Stimulated activated CD4-positive, alpha-beta T cell treated with anti-CD3 and anti-CD28 coated beads, Interleukin-1b, Interleukin-23, amount 100 ng/mL, for 4 hours (primary cell): ENCODE results near the gene INTS11.
"Not testable (repeated sequence)": the region's sequence is repeated elsewhere in the genome, so short reads cannot be mapped to it uniquely, and the experiment has no call there.

Source experiments
- DNase-seq, 2 donors: peaks; one replicate each; pipeline ENCODE4 v3.0.0-alpha.2; 2020; ENCODE audit warnings: low read depth in 2 of 2

INTS11 gene

GRCh38 chr1:1324524-1325287, at the start of gene INTS11, which contains the start of gene CPTP:
INTS11 (minus strand) TSS chr1:1324660; CDS start chr1:1324608, 52 bp downstream.
CPTP (plus strand) TSS chr1:1324802; CDS start chr1:1326911, 2,109 bp downstream.
- DNase-seq, result peak; percentile 95

DNA sequence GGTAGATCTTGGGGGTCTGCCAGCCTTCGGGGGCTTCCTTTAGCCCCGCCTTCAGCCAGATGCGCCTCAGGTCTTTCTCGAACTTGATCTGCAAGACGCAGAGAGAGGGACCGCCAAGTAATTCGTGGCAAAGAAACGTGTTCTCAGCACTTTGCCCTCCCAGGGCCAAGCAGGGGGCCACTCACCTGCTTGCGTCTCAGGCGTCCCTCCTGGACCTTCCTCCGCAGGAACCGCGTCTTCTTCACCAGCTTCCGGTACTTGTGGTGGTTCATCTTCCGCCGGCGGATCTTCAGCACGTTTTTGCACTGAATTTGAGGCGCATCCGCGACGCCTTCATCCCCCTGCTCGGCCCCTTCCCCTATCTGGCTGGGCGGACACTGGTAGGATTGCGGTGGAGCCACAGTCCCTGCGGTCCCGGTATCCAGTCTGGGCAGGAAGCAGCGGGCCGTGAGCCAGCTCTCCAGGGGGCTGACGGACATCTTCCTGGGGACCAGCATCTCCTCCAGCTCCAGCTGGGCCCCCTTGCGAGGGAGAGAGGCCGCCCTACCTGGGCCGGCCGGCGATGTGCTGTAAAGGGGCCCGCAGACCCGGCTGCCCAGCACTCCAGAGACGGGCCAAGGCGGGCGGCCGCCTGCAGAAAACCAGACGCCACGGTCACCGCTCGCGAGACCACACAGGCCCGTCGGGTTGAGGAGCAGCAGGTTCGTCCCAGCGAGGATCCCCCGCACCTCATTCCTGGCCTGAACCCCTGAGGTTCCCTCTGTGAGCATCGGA, 49.5 kb upstream of the INTS11 start:
- no peak for DNase-seq

- DNase-seq, result no peak
Observed at GRCh38 chr1:1373051-1373814, 48.8 kb upstream of the INTS11 start.

- peak; percentile 71 to 76 for DNase-seq
Observed at GRCh38 chr1:1371746-1372711, 47.6 kb upstream of the INTS11 start.

DNA sequence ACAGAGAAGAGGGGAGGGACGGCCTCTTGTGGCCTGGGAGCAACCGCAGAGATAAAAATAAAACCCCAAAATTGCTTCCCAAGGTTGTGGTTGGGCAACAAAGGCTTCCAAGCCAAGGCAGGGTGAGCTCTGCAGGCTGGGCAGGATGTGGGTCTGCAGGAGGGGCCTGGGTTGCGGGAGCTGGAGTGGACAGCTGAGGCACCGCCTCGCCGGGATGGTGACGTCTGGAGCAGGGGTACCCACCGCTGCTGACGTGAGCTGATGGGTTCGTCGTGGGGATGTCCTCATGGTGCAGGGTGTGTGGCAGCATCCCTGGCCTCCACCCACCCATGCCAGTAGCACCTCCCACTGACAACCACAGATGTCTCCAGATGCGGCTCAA, 46.9 kb upstream of the INTS11 start:
- no peak for DNase-seq

- DNase-seq, result no peak
Observed at GRCh38 chr1:1370771-1371300, 46.4 kb upstream of the INTS11 start.

GRCh38 chr1:1370094-1370493, 45.6 kb upstream of the INTS11 start:
- not testable (repeated sequence) for DNase-seq

DNA sequence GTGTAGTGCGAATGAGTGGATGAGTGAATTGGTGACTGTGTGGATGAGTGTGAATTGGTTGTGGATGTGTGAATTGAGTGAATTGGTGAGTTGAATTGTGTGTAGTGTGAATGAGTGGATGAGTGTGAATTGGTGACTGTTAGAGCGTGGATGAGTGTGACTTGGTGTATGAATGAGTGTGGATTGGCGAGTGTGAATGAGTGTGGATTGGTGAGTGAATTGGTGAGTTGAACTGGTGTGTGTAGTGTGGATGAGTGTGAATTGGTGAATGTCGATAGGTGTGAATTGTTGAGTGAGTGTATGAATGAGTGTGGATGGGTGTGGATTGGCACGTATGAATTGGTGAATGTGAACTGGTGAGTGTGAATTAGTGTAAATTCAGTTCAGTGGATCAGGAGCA, 42.9 kb upstream of the INTS11 start:
- no peak for DNase-seq

- DNase-seq, result no peak
Observed at GRCh38 chr1:1366699-1367066, 42.2 kb upstream of the INTS11 start.

- no peak for DNase-seq
Observed at GRCh38 chr1:1365875-1366698, 41.6 kb upstream of the INTS11 start.

DNA sequence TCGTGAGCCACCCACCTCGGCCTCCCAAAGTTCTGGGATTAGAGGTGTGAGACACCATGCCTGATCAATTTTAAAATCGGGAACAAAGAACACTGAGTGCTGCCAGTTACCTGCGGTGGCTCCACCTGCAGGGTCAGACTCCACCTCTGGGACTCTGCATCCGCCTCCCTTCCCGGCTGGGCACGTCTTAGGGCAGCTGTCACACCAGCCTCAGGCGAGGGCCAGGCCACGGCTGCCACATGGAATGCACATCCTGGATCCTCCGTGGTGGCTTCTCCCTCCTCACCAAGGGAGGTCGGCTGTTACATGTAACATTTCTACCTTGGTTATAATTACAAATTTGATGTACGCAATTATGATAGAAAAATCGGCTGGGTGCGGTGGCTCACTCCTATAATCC, 39.8 kb upstream of the INTS11 start:
- no peak for DNase-seq

GRCh38 chr1:1361982-1362423, 37.5 kb upstream of the INTS11 start:
- DNase-seq, result no peak

DNA sequence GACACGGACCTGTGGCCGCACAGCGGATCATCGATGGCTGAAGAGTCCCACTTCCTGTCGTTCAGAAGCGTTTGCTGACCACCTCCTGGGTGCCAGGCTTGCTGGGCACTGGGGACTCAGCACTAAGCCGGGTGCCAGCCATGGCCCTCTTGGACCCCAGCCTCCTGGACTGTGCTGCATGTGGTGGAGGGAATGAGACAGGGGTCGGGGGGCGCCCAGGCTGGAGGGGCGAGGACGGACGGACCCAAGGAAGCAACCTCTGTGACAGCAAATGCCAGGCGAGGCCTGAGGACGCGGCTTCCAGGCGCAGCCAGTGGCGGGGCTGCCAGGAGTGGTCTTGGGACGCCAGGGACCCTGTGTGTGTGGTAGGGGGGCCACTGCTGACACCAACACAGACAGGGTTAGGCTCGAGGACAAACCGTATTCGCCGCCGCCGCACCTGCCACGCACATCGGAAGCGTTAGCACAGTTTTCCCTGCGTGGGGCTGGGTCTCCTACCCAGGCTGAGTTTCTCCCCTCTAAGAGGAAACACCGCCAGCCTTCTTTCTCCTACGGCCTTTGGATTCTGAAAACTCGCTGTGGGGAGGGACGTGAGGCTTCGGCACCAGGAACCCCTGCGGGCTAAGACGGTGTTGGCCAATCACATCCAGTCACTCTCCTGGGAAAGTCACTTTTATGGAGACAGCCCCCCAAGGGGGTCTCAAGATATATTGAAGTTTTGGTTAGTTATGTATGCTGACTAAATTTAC, 36.9 kb upstream of the INTS11 start:
- no peak for DNase-seq

DNA sequence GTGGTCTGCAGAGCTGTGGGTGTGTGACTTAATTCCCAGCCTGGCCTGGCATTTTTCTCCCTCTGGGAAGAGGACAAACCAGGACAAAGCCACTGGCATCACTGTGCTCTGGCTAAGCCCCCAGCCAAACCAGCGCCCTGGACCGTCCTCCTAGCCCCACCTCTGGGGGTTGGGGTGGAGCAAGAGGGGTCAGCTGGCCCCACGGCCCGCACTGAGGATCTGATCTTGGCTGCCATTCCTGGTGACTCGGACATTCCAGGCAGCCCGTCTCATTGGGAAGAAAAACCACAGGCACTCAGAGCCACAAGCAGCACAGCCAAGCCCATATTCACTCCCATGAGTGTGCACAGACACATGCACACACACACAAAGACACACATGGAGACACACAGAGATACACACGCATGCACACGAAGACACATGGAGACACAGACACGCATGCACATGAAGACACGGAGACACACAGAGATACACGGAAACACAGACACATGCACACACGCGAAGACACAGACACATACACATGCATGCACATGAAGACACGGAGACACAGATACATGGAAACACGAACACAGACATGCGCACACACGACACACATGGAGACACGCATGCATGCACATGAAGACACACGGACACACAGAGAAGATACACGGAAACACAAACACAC, 36.2 kb upstream of the INTS11 start:
- no peak for DNase-seq

DNA sequence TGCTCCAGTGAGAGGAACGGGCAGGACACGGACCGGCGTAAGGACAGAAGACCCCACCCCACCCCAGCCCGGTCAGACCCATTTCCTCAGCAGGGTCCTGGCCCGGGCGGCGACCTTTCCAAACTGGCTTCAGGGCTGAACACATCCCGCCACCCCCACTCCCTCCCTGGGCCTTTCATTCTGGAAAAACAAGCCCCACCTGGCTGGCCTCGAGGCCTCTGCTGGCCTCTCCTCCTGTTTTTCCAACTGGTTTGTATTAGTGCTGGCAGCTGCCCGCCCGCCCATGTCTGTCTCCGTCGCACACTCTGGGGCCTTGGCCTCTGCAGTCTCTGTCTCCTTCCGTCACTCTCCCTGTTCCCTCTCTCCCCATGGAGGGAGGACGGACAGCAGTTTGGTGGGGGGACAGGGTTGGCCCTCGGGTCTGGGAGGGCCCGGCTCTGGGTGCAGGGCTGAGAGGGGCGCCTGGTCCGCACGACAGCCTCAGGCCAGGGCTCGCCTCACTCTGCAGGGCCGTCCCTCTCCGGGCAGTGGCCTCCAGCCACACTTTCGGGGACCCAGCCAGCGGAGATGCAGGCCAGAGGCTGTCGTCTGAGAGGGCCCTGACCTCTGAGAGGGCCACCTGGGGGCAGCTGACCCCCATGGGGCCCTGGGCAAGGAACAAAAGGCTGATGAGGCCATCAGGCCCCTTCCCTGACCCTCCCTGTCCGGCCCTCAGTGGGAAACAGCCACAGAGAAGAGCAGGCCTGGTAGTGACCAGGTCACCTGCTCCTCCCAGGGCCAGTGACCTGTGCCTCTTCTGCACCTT, 35.4 kb upstream of the INTS11 start:
- DNase-seq, result no peak

GRCh38 chr1:1359308-1359663, 34.8 kb upstream of the INTS11 start:
- no peak for DNase-seq

- DNase-seq, result no peak
Observed at GRCh38 chr1:1358433-1359271, 34.2 kb upstream of the INTS11 start, which contains the start of gene MXRA8. MXRA8 (minus strand) TSS chr1:1358555; CDS start chr1:1358504, 51 bp downstream.
